ENCODE results near the gene TMEM132C. TPM values are rescaled to one million over a fixed set of nuclear protein-coding genes. Genes with fewer than 3 reads are reported as not detected.

TMEM132C gene
- total and polyA plus RNA-seq, 4 donors: 0.05 to 0.08 (median 0.05) TPM; not detected in 1

- 66% methylated on average over 6 of the region's 6 CpGs for WGBS
- H3K9ac ChIP-seq (ENCODE audit: low read depth in 1 of 2, low read length in 2 of 2): no peak overlapping the region
- no peaks in the 10 kb centered on the region for H3K4me1 ChIP-seq (ENCODE audit: control insufficient read depth in 4 of 4, insufficient read depth in 4 of 4, low read length in 3 of 4)
- no peaks in the 10 kb centered on the region for H3K27me3 ChIP-seq (ENCODE audit: control insufficient read depth in 4 of 4, insufficient read depth in 4 of 4, low read length in 3 of 4)
- DNase-seq (ENCODE audit: low spot score): no peak
- TF ChIP-seq EGR1 (IDR thresholded peaks at IDR 0.05; ENCODE audit: low read depth in 2 of 2) (no peak), NR2F2 (IDR thresholded peaks at IDR 0.05) (no peak), RAD21 (IDR thresholded peaks at IDR 0.05) (no peak), RXRA (IDR thresholded peaks at IDR 0.05) (no peak), SP1 (IDR thresholded peaks at IDR 0.05) (no peak), JUND (IDR thresholded peaks at IDR 0.05) (no peak), GABPA (IDR thresholded peaks at IDR 0.05 in 1 of 2, conservative IDR thresholded peaks at IDR 0.05 in 1 of 2) (no peak), HNF4G (IDR thresholded peaks at IDR 0.05) (no peak), FOXA2 (IDR thresholded peaks at IDR 0.05) (no peak), ZBTB33 (IDR thresholded peaks at IDR 0.05) (no peak), HNF4A (conservative IDR thresholded peaks at IDR 0.05) (no peak), TAF1 (conservative IDR thresholded peaks at IDR 0.05) (no peak), YY1 (IDR thresholded peaks at IDR 0.05) (no peak), FOXA1 (IDR thresholded peaks at IDR 0.05) (no peak)
- TF ChIP-seq, protein P1, sequence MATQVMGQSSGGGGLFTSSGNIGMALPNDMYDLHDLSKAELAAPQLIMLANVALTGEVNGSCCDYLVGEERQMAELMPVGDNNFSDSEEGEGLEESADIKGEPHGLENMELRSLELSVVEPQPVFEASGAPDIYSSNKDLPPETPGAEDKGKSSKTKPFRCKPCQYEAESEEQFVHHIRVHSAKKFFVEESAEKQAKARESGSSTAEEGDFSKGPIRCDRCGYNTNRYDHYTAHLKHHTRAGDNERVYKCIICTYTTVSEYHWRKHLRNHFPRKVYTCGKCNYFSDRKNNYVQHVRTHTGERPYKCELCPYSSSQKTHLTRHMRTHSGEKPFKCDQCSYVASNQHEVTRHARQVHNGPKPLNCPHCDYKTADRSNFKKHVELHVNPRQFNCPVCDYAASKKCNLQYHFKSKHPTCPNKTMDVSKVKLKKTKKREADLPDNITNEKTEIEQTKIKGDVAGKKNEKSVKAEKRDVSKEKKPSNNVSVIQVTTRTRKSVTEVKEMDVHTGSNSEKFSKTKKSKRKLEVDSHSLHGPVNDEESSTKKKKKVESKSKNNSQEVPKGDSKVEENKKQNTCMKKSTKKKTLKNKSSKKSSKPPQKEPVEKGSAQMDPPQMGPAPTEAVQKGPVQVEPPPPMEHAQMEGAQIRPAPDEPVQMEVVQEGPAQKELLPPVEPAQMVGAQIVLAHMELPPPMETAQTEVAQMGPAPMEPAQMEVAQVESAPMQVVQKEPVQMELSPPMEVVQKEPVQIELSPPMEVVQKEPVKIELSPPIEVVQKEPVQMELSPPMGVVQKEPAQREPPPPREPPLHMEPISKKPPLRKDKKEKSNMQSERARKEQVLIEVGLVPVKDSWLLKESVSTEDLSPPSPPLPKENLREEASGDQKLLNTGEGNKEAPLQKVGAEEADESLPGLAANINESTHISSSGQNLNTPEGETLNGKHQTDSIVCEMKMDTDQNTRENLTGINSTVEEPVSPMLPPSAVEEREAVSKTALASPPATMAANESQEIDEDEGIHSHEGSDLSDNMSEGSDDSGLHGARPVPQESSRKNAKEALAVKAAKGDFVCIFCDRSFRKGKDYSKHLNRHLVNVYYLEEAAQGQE (IDR thresholded peaks at IDR 0.05): no peak
- TF ChIP-seq, protein P2, sequence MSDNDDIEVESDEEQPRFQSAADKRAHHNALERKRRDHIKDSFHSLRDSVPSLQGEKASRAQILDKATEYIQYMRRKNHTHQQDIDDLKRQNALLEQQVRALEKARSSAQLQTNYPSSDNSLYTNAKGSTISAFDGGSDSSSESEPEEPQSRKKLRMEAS (IDR thresholded peaks at IDR 0.05): no peak
- TF ChIP-seq, protein P3, sequence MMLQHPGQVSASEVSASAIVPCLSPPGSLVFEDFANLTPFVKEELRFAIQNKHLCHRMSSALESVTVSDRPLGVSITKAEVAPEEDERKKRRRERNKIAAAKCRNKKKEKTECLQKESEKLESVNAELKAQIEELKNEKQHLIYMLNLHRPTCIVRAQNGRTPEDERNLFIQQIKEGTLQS (IDR thresholded peaks at IDR 0.05): no peak
- TF ChIP-seq, protein P4, sequence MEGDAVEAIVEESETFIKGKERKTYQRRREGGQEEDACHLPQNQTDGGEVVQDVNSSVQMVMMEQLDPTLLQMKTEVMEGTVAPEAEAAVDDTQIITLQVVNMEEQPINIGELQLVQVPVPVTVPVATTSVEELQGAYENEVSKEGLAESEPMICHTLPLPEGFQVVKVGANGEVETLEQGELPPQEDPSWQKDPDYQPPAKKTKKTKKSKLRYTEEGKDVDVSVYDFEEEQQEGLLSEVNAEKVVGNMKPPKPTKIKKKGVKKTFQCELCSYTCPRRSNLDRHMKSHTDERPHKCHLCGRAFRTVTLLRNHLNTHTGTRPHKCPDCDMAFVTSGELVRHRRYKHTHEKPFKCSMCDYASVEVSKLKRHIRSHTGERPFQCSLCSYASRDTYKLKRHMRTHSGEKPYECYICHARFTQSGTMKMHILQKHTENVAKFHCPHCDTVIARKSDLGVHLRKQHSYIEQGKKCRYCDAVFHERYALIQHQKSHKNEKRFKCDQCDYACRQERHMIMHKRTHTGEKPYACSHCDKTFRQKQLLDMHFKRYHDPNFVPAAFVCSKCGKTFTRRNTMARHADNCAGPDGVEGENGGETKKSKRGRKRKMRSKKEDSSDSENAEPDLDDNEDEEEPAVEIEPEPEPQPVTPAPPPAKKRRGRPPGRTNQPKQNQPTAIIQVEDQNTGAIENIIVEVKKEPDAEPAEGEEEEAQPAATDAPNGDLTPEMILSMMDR (IDR thresholded peaks at IDR 0.05; ENCODE audit: low read depth, low read length, missing input control): no peak
- H3K4me3 ChIP-seq (ENCODE audit: low read depth in 1 of 3, low read length in 3 of 3): no peak overlapping the region
- H3K36me3 ChIP-seq (ENCODE audit: control insufficient read depth in 4 of 4, insufficient read depth in 3 of 4, low read depth in 1 of 4, low read length in 3 of 4): no peaks in the 10 kb centered on the region
- H3K9me3 ChIP-seq (ENCODE audit: control insufficient read depth in 4 of 4, low read length in 3 of 4): peaks cover 0 to 2% (median under 1%) of the 10 kb centered on the region in 4 donors
- no peak overlapping the region for H3K27ac ChIP-seq (ENCODE audit: low read depth in 1 of 2, low read length in 2 of 2)
Measured at GRCh38 chr12:128600886-128601285, 333.9 kb downstream of the TMEM132C start.

Data from liver (tissue), 9 donors.